Activated CD4-positive, alpha-beta T cell treated with anti-CD3 and anti-CD28 coated beads, Interleukin-2, amount 50 U/mL, for 16 hours (primary cell): ENCODE measurements around the gene BRMS1L.
"Not testable (repeated sequence)": the region's sequence is repeated elsewhere in the genome, so short reads cannot be mapped to it uniquely, and the experiment has no call there.

ENCODE experiments used
- DNase-seq: peaks from one replicate; pipeline ENCODE4 v3.0.0-alpha.2; 2020

Gene BRMS1L

GRCh38 chr14:35821564-35822411, 4.3 kb upstream of the BRMS1L start:
- peak; percentile 44 for DNase-seq

DNA sequence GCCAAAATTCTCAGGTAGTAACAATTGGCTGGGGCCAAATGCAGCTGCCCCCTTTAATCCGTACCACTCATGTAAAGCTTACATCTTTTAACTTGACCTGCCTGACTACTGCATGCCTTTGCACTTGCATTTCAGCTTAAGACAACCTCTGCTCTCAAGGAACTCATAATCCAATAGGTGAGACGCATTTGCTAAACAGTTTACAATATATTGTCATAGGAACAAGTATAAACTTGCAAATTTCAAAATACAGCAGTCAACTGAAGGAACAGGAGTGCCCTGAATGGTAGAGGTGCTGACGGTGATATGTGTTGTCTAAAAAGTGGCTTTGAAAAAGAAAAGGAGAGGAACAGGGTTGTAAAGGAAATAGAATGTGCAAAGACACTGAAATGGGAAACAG, 3.6 kb upstream of the BRMS1L start:
- no peak for DNase-seq

- not testable (repeated sequence) for DNase-seq
Observed at GRCh38 chr14:35824446-35825165, 1.5 kb upstream of the BRMS1L start.

GRCh38 chr14:35825968-35826217, 245 bp upstream of the BRMS1L start:
- DNase-seq: no peak

- DNase-seq: no peak
Observed at GRCh38 chr14:35826952-35827416, 846 bp downstream of the BRMS1L start.

- DNase-seq: no peak
Observed at GRCh38 chr14:35827678-35828472, 1.7 kb downstream of the BRMS1L start.

GRCh38 chr14:35829449-35829848, 3.3 kb downstream of the BRMS1L start:
- no peak for DNase-seq

- no peak for DNase-seq
Observed at GRCh38 chr14:35835208-35835982, 9.3 kb downstream of the BRMS1L start.

DNA sequence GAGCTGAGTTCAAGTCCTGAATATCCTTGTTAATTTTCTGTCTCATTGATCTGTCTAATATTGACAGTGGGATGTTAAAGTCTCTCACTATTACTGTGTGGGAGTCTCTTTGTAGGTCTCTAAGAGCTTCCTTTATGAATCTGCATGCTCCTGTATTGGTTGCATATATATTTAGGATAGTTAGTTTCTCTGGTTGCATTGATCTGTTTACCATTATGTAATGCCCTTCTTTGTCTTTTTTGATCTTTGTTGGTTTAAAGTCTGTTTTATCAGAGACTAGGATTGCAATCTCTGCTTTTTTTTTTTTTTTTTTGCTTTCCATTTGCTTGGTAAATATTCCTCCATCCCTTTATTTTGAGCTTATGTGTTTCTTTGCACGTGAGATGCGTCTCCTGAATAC, 15.6 kb downstream of the BRMS1L start:
- not testable (repeated sequence) for DNase-seq

DNA sequence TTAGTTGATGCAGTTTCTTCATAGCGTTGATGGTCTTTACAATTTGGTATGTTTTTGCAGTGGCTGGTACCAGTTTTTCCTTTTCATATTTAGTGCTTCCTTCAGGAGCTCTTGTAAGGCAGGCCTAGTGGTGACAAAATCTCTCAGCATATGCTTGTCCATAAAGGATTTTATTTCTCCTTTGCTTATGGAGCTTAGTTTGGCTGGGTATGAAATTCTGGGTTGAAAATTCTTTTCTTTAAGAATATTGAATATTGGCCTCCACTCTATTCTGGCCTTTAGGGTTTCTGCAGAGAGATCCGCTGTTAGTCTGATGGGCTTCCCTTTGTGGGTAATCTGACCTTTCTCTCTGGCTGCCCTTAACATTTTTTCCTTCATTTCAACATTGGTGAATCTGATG, 16.1 kb downstream of the BRMS1L start:
- not testable (repeated sequence) for DNase-seq

DNA sequence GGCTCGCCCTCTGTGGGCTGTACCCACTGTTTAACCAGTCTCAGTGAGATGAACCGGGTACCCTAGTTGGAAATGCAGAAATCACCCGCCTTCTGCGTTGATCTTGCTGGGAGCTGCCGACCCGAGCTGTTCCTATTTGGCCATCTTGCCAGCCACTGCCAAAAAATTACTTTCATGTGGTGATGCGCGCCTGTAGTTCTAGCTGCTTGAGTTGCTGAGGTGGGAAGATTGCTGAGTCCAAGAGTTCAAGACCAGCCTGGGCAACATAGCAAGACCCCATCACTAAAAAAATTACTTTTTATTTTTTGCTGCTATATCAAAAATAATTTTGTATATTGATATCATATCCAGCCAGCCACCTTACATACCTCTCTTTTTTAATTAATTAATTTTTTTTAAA, 18.4 kb downstream of the BRMS1L start:
- no peak for DNase-seq

- DNase-seq: no peak
Observed at GRCh38 chr14:35847636-35848035, 21.5 kb downstream of the BRMS1L start.

DNA sequence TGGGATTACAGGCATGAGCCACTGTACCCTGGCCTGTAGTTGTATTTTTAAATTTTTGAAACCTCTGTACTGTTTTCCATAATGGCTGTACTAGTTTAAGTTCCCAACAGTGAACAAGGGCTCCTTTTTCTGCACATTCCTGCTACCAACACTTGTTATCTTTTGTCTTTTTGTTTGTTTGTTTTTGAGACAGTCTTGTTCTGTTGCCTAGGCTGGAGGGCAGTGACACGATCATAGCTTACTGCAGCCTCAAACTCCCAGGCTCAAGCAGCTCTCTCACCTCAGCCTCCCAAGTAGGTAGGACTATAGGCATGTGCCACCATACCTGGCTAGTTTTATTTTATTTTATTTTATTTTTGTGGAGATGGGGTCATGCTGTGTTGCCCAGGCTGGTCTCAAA, 23.0 kb downstream of the BRMS1L start:
- DNase-seq: no peak

DNA sequence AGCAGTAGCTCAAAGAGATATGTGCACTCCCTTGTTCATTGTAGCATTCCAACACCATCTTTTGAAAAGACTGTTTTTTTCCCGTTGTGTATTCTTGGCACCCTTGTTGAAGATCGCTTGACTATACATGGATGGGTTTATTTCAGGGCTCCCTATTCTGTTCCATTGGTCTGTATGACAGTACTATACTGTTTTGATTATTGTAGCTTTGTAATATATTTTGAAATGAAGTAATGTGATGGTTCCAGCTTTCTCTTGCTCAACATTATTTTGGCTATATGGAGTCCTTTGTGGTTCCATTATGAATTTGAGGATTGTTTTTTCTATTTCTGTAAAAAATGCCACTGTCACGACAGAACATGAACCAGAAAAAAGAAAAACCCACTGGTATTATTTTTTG, 25.7 kb downstream of the BRMS1L start:
- no peak for DNase-seq

DNA sequence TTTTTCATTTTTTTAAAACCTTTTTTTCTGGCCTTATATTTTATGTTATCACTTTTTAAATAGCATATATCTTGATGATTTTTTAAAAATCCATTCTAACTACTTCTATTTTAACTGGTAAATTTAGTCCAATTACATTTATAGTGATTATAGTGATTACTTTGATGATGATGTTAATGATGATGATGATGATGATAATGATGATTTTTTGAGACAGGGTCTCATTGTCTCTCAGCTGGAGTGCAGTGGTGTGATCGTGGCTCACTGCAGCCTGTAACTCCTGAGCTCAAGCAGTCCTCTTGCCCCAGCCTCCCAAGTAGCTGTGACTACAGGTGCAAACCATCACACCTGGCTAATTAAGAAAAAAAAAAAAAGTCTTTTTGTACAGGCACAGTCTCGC, 27.1 kb downstream of the BRMS1L start:
- no peak for DNase-seq

DNA sequence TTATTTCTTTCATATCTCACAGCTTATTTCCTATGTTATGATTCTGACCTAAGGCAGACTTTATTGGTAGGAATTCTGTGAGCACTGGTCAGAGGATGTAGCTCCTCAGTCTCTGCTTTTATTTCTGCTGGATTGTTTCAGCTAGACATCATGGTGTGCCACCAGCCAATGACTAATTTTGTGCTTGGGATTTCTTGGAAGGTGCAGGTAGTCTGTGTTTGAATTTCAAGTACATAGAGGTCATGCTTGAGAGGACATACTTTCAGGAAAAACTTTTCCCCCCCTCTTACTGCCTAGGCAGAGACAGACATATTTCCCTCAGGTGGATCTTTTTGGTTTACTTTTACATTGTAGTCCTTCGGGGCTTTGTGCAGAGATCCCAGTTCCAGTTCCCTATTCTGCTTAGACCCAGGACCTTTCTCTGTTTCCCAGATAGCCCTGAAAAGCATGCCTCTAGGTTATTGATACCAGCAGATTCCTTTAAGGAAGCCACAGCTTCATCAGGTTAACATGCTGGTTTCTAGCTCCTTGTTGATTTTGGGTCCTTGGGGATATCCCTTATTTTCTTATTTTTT, 28.6 kb downstream of the BRMS1L start:
- DNase-seq: no peak

DNA sequence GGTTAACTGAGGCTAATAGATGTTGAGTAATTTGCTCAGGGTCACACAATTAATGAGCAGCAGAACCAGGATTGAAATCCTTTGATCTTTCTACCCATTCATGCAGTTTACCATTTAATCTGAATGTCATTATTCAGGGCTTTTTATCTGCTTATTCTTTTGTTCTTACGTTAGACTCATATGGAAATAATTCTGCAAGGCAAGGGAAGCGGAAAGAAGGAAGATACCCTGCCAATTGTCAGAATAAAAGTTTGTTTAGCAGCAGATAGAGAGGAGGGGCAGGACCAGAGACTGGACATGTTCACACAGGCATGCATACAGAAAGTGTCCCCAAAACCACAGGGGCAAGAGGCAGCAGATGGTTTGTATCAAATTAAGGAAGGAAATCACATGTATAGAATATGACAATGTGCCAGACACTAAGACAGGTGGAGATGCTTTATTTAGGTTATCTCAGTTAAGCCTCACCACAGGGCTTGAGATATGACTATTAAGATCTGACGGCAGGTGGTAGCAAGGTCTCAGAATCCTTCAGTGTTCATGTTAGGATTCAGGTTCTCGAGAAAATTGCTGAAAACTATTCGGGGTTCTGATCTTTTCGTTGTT, 29.8 kb downstream of the BRMS1L start:
- no peak for DNase-seq

- no peak for DNase-seq
Observed at GRCh38 chr14:35858521-35859209, 32.5 kb downstream of the BRMS1L start.

DNA sequence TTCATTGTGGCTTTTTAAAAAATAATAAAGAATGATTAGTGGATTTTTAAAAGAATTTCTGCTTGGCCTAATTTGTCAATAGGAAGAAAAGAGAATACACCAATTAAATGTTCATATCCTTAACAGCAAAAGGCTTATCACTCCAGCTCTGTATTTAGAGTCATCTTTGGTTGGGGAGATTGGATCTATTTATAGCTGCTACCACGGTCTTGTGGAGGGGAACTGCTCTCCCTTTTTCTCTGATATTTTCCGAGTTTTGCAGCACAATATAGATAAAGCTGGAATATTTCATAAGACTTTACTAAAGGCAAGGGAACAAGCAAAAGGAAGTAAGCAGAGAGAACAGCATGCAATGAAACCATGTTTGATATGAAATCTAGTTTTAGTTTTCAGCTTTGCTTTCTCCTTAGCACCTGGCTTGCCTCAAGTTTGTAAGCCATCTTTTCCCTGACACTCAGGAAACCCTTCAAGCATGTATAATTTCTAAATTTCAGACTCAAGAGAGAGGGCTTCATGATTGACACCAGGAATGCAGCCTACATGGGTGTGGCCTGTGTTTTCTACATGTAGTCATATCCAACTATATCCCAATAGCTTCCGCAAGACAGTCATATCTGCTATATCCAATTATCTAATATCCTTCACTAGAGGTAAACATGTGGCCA, 35.2 kb downstream of the BRMS1L start:
- DNase-seq: no peak

GRCh38 chr14:35865611-35866324, 39.6 kb downstream of the BRMS1L start:
- no peak for DNase-seq
